ENCODE data around the gene TRPT1.

The TRPT1 gene

GRCh38 chr11:64263947-64264317, 37.9 kb upstream of the TRPT1 start:
- peaks cover 19% of the 10 kb centered on the region for H3K4me1 ChIP-seq (ENCODE audit: control insufficient read depth, insufficient read depth, low read length)
- H3K27me3 ChIP-seq (replicated peaks; ENCODE audit: control insufficient read depth, insufficient read depth, low read length): no peaks in the 10 kb centered on the region
- H3K4me3 ChIP-seq (ENCODE audit: low read length): no peak overlapping the region
- H3K9ac ChIP-seq (ENCODE audit: low read length): no peak overlapping the region
- no peak for DNase-seq (ENCODE audit: low read depth)
- H3K9me3 ChIP-seq (ENCODE audit: control insufficient read depth, low read length): no peaks in the 10 kb centered on the region
- peaks cover 57% of the 10 kb centered on the region for H3K36me3 ChIP-seq (ENCODE audit: control insufficient read depth, insufficient read depth, low read length, severe bottlenecking)

- Histone ChIP-seq H3K4me1 (ENCODE audit: control insufficient read depth, insufficient read depth, low read length) (peaks cover 12% of the 10 kb centered on the region), H3K9ac (ENCODE audit: low read length) (peak overlapping the region; percentile 46)
- no peak for DNase-seq (ENCODE audit: low read depth)
These were observed 37.3 kb upstream of the TRPT1 start for GRCh38 chr11:64263021-64263946.

GRCh38 chr11:64262271-64263002, 36.5 kb upstream of the TRPT1 start:
- no peak overlapping the region for H3K4me3 ChIP-seq (ENCODE audit: low read length)
- H3K36me3 ChIP-seq (ENCODE audit: control insufficient read depth, insufficient read depth, low read length, severe bottlenecking): peaks cover 70% of the 10 kb centered on the region
- no peaks in the 10 kb centered on the region for H3K9me3 ChIP-seq (ENCODE audit: control insufficient read depth, low read length)
- no peaks in the 10 kb centered on the region for H3K27me3 ChIP-seq (replicated peaks; ENCODE audit: control insufficient read depth, insufficient read depth, low read length)
- H3K9ac ChIP-seq (ENCODE audit: low read length): peak overlapping the region; percentile 46
- peaks cover 4% of the 10 kb centered on the region for H3K4me1 ChIP-seq (ENCODE audit: control insufficient read depth, insufficient read depth, low read length)
- no peak for DNase-seq (ENCODE audit: low read depth)

More at GRCh38 chr11:64263021-64263946, 37.3 kb upstream of the TRPT1 start:
- Histone ChIP-seq H3K36me3 (ENCODE audit: control insufficient read depth, insufficient read depth, low read length, severe bottlenecking) (peaks cover 63% of the 10 kb centered on the region), H3K27me3 (replicated peaks; ENCODE audit: control insufficient read depth, insufficient read depth, low read length) (no peaks in the 10 kb centered on the region), H3K4me3 (ENCODE audit: low read length) (no peak overlapping the region), H3K9me3 (ENCODE audit: control insufficient read depth, low read length) (no peaks in the 10 kb centered on the region)

- Histone ChIP-seq H3K4me1 (ENCODE audit: control insufficient read depth, insufficient read depth, low read length) (no peaks in the 10 kb centered on the region), H3K9me3 (ENCODE audit: control insufficient read depth, low read length) (no peaks in the 10 kb centered on the region), H3K27me3 (replicated peaks; ENCODE audit: control insufficient read depth, insufficient read depth, low read length) (no peaks in the 10 kb centered on the region), H3K9ac (ENCODE audit: low read length) (no peak overlapping the region), H3K36me3 (ENCODE audit: control insufficient read depth, insufficient read depth, low read length, severe bottlenecking) (peaks cover 72% of the 10 kb centered on the region), H3K4me3 (ENCODE audit: low read length) (no peak overlapping the region)
- DNase-seq (ENCODE audit: low read depth): no peak
These were observed 35.6 kb upstream of the TRPT1 start for GRCh38 chr11:64261556-64262080.

GRCh38 chr11:64260147-64260708, 34.2 kb upstream of the TRPT1 start:
- H3K4me3 ChIP-seq (ENCODE audit: low read length): no peak overlapping the region
- DNase-seq (ENCODE audit: low read depth): no peak
- no peaks in the 10 kb centered on the region for H3K9me3 ChIP-seq (ENCODE audit: control insufficient read depth, low read length)
- H3K36me3 ChIP-seq (ENCODE audit: control insufficient read depth, insufficient read depth, low read length, severe bottlenecking): peaks cover 72% of the 10 kb centered on the region
- no peaks in the 10 kb centered on the region for H3K4me1 ChIP-seq (ENCODE audit: control insufficient read depth, insufficient read depth, low read length)
- H3K27me3 ChIP-seq (replicated peaks; ENCODE audit: control insufficient read depth, insufficient read depth, low read length): no peaks in the 10 kb centered on the region
- no peak overlapping the region for H3K9ac ChIP-seq (ENCODE audit: low read length)

GRCh38 chr11:64259533-64260067, 33.6 kb upstream of the TRPT1 start:
- no peaks in the 10 kb centered on the region for H3K4me1 ChIP-seq (ENCODE audit: control insufficient read depth, insufficient read depth, low read length)
- no peak overlapping the region for H3K9ac ChIP-seq (ENCODE audit: low read length)
- no peaks in the 10 kb centered on the region for H3K27me3 ChIP-seq (replicated peaks; ENCODE audit: control insufficient read depth, insufficient read depth, low read length)
- no peak for DNase-seq (ENCODE audit: low read depth)
- H3K9me3 ChIP-seq (ENCODE audit: control insufficient read depth, low read length): no peaks in the 10 kb centered on the region
- H3K4me3 ChIP-seq (ENCODE audit: low read length): no peak overlapping the region
- H3K36me3 ChIP-seq (ENCODE audit: control insufficient read depth, insufficient read depth, low read length, severe bottlenecking): peaks cover 73% of the 10 kb centered on the region

GRCh38 chr11:64258946-64259532, 33.1 kb upstream of the TRPT1 start:
- no peak overlapping the region for H3K9ac ChIP-seq (ENCODE audit: low read length)
- no peak for DNase-seq (ENCODE audit: low read depth)
- H3K4me1 ChIP-seq (ENCODE audit: control insufficient read depth, insufficient read depth, low read length): no peaks in the 10 kb centered on the region
- no peak overlapping the region for H3K4me3 ChIP-seq (ENCODE audit: low read length)
- H3K27me3 ChIP-seq (replicated peaks; ENCODE audit: control insufficient read depth, insufficient read depth, low read length): no peaks in the 10 kb centered on the region
- peaks cover 73% of the 10 kb centered on the region for H3K36me3 ChIP-seq (ENCODE audit: control insufficient read depth, insufficient read depth, low read length, severe bottlenecking)
- H3K9me3 ChIP-seq (ENCODE audit: control insufficient read depth, low read length): no peaks in the 10 kb centered on the region

- H3K36me3 ChIP-seq (ENCODE audit: control insufficient read depth, insufficient read depth, low read length, severe bottlenecking): peaks cover 66% of the 10 kb centered on the region
- peaks cover 3% of the 10 kb centered on the region for H3K4me1 ChIP-seq (ENCODE audit: control insufficient read depth, insufficient read depth, low read length)
- H3K9ac ChIP-seq (ENCODE audit: low read length): no peak overlapping the region
- H3K27me3 ChIP-seq (replicated peaks; ENCODE audit: control insufficient read depth, insufficient read depth, low read length): no peaks in the 10 kb centered on the region
- H3K9me3 ChIP-seq (ENCODE audit: control insufficient read depth, low read length): no peaks in the 10 kb centered on the region
- H3K4me3 ChIP-seq (ENCODE audit: low read length): no peak overlapping the region
- DNase-seq (ENCODE audit: low read depth): no peak
These were observed 32.4 kb upstream of the TRPT1 start for GRCh38 chr11:64258356-64258755.

- H3K27me3 ChIP-seq (replicated peaks; ENCODE audit: control insufficient read depth, insufficient read depth, low read length): no peaks in the 10 kb centered on the region
- no peak overlapping the region for H3K4me3 ChIP-seq (ENCODE audit: low read length)
- H3K4me1 ChIP-seq (ENCODE audit: control insufficient read depth, insufficient read depth, low read length): peaks cover 15% of the 10 kb centered on the region
- no peak for DNase-seq (ENCODE audit: low read depth)
- H3K9me3 ChIP-seq (ENCODE audit: control insufficient read depth, low read length): no peaks in the 10 kb centered on the region
- peaks cover 46% of the 10 kb centered on the region for H3K36me3 ChIP-seq (ENCODE audit: control insufficient read depth, insufficient read depth, low read length, severe bottlenecking)
- H3K9ac ChIP-seq (ENCODE audit: low read length): no peak overlapping the region
These were observed 30.3 kb upstream of the TRPT1 start for GRCh38 chr11:64256300-64256699.

GRCh38 chr11:64255135-64256128, 29.4 kb upstream of the TRPT1 start:
- Histone ChIP-seq H3K27me3 (replicated peaks; ENCODE audit: control insufficient read depth, insufficient read depth, low read length) (no peaks in the 10 kb centered on the region), H3K4me1 (ENCODE audit: control insufficient read depth, insufficient read depth, low read length) (peaks cover 18% of the 10 kb centered on the region), H3K9ac (ENCODE audit: low read length) (no peak overlapping the region), H3K36me3 (ENCODE audit: control insufficient read depth, insufficient read depth, low read length, severe bottlenecking) (peaks cover 44% of the 10 kb centered on the region), H3K4me3 (ENCODE audit: low read length) (no peak overlapping the region), H3K9me3 (ENCODE audit: control insufficient read depth, low read length) (no peaks in the 10 kb centered on the region)
- DNase-seq (ENCODE audit: low read depth): no peak
